DMS79 treated with DMSO at 0.1 percent for 48 hours (cell line): ENCODE measurements around the gene STEAP3.
A peak's percentile ranks its signal among the peaks of the same experiment; 100 is the strongest.

Experiments used
- DNase-seq: peaks from one replicate; lab custom pipeline; 2025; lab: John Stamatoyannopoulos, UW

Gene STEAP3

GRCh38 chr2:119198240-119198840 is 25.3 kb upstream of the STEAP3 start:
- no peak for DNase-seq

DNA sequence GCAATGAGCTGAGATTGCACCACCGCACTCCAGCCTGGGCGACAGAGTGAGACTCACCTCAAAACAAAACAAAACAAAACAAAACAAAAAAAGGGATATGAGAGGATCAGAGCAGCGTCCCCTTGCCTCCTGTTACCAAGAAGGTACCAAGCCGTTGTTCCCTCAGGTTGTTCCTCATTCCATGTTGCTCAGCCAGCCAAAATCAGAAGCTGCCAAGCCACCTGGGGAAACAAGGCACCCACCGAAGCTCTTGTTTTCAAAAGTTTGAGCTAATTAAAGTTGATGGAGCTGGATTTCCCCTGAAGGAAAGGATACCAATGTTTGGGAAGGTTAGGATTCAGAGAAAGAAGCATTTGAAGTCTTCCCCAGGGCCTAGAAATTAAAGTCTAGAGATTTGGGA is 21.8 kb upstream of the STEAP3 start:
- no peak for DNase-seq

DNA sequence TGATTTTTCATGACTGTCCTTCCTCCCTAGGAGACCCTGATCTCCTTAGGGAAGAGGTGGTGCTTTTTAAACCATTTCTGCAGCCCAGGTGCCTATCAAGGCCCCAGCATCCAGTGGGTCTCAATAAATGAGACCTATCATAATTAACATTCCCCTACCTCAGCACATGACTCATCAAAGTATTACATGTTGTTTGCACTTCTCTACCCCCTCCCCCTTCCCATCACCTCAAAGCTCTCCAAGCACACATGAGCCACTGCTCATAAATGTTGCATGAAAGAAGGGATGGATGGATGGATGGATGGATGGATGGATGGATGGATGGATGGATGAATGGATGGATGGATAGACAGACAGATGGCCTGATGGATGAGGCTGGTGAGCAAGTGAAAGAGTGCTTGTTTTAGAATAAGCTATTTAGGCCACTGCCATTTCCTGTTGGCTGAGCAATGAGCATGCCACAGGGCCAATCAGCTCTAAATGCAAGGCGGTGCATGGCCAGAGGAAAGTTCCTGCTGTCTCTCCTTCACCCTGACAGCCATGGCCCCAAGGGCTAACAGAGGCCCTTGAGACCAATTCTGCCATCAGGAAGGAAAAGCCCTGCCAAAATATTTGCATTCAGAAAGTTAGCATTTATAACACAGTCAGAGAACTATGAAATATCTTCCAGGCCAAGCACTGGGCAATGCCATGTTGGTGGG is 20.9 kb upstream of the STEAP3 start:
- DNase-seq: no peak

DNA sequence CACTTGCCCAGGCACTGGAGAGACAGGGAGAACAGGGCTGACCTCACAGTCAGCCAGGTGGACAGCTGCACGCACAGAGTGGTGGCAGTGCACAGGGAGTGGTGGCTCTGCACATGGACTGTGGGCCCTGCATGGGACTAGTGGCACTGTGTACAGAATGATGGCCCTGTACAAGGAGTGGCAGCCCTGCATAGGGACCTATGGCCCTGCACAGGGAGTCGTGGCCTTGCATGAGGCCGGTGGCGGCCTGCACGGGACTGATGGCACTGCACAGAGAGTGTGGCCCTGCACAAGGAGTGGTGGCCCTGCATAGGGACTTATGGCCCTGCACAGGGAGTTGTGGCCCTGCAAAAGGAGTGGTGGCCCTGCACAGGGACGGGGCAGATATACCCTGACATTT is 19.1 kb upstream of the STEAP3 start:
- DNase-seq: no peak

DNA sequence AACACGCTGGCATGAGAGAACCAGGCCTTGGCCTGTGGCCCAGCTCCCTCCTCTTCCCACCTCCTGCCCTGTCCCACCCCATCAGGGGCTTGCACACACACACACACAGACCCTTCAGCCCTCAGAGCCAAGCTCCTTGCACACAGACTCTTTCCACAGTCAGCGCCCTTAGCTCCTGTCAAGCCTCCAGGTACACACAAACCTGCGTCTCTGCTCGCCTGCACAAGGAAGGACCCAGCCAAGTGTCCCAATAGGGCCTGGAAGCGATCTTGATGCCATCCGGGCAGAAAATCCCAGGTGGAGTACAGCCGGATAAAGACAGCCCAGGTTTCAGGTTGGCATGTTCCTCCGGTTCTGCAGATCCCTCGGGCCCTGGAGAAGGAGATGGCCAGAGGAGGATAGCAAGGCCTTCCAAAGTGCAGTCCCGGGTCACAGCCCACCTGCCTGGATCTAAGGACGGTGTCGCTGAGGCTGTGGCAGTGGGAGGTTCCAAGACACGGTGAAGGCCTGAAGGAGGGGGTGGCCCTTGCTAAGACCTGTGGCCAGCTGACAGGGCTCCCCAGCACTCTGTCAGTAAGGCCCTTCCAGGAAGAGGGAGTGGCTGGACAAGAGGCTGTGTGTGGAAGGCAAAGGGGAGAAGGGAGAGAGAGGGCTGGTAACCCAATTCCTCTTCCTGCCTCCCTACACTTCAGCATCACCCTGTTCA is 18.5 kb upstream of the STEAP3 start:
- no peak for DNase-seq

GRCh38 chr2:119206201-119206600 is 17.4 kb upstream of the STEAP3 start:
- no peak for DNase-seq

- DNase-seq: no peak
These were observed 16.2 kb upstream of the STEAP3 start for GRCh38 chr2:119207447-119207846.

DNA sequence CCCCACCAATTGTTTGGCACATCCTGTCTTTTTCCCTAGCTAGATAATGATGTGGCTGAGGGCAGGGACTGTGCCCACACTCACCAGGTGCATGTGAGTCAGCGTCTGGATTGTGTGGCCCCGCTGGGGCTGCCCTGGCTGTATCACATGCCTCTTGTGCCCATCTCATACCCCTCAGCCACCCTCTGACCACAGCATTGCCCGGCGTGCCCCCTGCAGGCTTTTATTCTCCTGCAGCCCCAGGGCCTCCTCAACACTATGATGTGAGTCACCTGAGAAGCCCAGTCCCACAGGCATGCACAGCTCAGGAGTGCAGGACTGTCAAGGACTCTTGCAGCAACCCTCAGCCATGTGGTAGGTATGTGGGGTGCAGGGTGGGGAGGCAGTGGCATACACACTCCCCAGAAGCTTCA is 14.8 kb upstream of the STEAP3 start:
- no peak for DNase-seq

DNA sequence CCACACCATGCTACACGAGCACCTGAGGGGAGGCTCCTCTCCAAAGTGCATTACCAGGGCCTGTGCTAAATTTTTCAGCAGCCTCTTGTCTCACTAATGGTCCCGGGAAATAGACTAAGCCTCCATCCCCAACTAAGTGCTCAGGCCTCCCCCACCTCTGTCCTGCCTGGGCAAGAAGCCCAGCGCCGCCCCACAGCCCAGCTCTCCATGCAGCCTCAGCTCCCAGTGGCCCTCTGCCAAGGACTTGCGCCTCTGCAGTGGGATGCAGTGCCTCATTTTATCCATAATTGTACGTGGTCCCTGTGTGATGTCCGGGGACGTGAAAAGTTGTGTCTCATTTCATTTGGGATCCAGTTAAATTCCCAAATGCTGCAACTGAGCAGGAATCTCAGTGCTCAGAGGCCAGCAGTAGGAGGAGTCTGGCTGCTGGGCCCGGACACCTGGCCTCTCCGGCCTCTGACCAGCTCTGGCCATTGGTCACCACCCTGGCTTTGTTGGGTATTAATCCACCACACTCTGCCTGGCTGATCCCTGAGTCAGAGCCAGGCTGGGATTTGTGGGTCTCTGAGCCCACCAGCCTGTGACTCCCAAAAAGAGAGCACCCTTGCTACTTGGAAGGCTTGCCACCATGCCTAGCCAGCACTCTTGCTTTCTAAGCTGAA is 11.4 kb upstream of the STEAP3 start:
- no peak for DNase-seq

DNA sequence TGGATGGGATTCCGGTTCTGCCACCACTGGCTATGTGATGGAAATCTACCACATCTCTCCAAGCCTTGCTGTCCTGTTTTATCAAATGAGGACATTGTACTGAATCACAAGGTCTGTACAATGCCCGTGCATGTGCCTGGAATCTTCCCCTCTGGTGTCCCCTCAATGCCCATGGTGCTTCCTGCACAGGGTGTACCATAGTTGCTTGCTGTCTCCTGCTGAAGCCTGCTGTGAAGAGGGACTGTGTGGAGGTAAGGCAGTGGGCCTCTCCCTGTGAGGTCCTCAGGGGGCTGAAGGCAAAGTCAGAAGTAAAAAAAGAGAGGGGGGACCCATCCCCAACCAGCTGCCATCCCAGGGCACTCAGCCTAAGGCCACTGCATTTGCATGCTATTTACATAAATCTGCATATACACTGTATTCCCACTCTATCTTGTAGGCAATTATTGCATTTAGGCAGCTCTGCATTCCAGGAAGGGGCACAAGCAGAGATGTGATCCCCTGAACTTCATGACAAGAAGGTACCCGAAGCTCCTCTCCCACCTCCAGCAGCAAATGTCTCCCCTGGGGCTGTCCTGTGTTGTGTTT is 9.1 kb upstream of the STEAP3 start:
- no peak for DNase-seq

DNA sequence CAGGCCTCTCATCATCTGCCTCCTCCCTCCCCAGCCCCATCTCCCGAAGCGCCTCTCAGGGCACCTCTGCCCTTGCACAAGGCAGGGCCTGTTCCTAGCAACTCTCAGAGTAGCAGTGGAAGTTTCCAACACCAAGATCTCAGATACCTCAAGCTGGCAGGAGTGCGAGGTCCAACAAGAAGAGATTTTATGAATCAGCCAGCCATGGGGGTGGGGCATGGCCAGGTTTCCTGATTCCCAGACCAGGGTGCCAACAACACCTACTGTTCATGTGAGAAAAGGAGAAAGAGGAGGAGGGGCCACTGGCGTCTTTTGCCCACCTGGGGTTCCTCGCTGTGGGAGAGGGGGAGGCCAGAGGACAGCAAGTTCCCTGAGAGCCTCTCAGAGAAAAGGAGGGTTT is 6.6 kb upstream of the STEAP3 start:
- DNase-seq: no peak

- peak; percentile 62 for DNase-seq
These were observed 5.1 kb upstream of the STEAP3 start for GRCh38 chr2:119218478-119219064.

DNA sequence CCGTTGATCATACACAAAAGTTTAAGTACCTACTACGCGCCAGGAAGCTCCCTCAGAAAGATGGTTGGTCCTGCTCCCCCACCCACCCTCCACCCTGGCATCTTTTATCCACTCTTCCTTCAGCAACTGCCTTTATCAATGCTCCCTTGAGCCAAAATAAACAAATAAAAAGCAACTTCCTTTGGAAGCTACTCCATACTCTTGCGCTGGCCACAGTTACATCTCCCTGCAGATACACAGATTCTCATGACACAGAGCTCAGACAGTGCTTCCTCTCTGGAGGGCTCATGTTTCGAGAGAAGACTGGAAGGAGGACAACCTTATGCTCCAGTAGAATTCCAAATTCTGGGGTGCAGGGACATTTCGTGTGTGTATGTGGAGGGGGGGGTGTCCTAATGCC is 3.8 kb upstream of the STEAP3 start:
- DNase-seq: no peak

DNA sequence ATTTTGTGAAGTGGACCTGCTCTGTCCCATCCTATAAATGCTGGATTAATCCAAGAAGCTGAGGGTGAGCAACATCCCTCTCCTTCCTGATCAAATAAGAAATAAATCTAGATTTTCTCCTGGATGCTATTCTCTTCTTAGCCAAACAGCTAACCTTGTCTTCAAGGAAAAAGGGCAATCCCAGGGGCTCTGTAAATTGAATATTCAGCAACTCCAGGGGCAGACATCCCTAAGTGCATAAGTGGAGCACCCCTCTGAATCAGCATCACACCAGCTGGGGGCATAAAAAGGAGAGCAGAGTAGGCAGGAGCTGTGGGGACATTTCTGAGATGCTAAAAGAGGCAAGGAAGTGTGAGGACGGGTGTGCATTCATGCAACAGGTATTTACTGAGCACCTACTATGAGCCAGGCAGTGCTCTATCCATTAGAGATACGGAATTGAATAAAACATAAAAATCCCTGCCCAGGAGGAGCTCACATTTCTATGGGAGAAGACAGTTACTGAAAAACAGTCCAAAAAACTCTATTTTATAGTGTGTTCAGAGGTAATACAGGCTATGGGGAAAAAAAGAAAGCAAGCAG is 2.8 kb upstream of the STEAP3 start:
- DNase-seq: no peak

DNA sequence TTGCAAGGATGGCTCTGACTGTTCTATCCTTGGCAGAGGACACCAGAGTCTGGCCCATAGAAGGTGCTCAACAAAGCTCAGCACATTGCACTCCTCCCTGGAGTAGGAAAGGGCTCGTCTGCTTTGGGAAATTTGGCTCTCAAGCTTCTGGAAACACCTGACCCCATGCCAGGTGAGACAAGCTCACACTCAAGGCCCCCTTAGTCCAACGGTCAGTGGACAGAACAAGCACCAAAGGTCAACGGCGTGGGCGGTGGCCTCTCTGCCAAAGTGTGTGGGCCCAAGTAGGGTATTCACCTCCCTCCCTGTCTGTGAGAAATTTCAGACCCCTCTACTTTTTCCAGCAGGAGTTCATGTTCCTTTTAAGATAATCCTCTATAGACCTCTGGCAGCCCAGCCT is 2.0 kb upstream of the STEAP3 start:
- DNase-seq: no peak

GRCh38 chr2:119222213-119222612 is 1.4 kb upstream of the STEAP3 start:
- no peak for DNase-seq

- no peak for DNase-seq
These were observed 642 bp upstream of the STEAP3 start for GRCh38 chr2:119222863-119223520.

GRCh38 chr2:119224391-119225104 is 914 bp downstream of the STEAP3 start:
- DNase-seq: no peak

GRCh38 chr2:119225105-119225865 is 1.7 kb downstream of the STEAP3 start:
- no peak for DNase-seq

GRCh38 chr2:119225926-119226325 is 2.3 kb downstream of the STEAP3 start:
- no peak for DNase-seq
